NCI-H345 treated with DMSO at 0.1 percent for 48 hours (cell line): ENCODE measurements around the gene DES.
"Not testable (repeated sequence)": the region's sequence is repeated elsewhere in the genome, so short reads cannot be mapped to it uniquely, and the experiment has no call there.

Experiments used
- DNase-seq: peaks from one replicate; lab custom pipeline; 2025; ENCODE audit not compliant: unreplicated experiment; lab: John Stamatoyannopoulos, UW

The DES gene

DNA sequence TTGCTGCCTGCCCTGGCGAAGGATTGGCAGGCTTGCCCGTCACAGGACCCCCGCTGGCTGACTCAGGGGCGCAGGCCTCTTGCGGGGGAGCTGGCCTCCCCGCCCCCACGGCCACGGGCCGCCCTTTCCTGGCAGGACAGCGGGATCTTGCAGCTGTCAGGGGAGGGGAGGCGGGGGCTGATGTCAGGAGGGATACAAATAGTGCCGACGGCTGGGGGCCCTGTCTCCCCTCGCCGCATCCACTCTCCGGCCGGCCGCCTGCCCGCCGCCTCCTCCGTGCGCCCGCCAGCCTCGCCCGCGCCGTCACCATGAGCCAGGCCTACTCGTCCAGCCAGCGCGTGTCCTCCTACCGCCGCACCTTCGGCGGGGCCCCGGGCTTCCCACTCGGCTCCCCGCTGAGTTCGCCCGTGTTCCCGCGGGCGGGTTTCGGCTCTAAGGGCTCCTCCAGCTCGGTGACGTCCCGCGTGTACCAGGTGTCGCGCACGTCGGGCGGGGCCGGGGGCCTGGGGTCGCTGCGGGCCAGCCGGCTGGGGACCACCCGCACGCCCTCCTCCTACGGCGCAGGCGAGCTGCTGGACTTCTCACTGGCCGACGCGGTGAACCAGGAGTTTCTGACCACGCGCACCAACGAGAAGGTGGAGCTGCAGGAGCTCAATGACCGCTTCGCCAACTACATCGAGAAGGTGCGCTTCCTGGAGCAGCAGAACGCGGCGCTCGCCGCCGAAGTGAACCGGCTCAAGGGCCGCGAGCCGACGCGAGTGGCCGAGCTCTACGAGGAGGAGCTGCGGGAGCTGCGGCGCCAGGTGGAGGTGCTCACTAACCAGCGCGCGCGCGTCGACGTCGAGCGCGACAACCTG is at the start of gene DES:
TSS of gene DES (plus strand) at position 223 of the 857 bp plus-strand sequence. CDS start at position 309, 86 bp downstream.
- DNase-seq, result no peak

DNA sequence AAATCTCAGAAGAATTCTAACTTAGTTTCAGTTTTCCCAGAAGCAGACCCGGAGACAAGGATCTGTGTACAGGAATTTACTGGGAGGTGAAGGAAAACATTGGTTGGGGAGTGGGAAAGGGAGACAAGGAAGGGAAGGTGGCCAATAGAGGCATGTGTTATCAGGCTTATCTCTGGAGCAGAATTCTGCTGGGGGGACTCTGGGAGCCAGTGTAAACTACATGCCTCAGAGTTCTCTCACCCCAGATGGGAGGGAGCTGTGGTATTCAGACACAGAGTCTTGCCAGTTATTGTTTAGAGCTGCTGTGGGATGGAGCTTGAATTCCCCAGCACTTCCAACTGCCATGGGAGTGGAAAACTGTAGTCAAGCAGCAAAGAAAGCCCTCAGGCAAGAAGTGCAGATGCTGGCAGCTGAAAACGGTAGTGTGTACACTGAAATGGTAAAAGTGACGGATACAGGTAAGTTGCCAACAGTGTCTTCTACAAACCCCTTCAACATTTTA is 49.4 kb upstream of the DES start:
- DNase-seq, result no peak

DNA sequence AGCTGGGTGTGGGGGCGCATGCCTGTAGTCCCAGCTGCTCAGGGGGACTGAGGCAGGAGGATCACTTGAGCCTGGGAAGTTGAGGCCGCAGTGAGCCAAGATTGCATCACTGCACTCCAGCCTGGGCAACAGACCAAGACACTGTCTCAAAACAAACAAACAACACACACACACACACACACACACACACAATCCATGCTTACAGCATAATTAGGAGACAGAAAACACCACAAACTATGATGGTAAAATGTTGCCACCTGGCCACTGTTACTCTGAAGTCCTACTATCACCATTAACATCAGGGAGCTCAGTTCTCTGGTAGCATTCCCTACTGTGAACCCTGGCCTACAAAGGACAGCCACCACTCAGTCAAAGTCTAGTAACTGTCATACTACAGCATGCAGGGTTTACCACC is 48.7 kb upstream of the DES start:
- DNase-seq, result no peak

DNA sequence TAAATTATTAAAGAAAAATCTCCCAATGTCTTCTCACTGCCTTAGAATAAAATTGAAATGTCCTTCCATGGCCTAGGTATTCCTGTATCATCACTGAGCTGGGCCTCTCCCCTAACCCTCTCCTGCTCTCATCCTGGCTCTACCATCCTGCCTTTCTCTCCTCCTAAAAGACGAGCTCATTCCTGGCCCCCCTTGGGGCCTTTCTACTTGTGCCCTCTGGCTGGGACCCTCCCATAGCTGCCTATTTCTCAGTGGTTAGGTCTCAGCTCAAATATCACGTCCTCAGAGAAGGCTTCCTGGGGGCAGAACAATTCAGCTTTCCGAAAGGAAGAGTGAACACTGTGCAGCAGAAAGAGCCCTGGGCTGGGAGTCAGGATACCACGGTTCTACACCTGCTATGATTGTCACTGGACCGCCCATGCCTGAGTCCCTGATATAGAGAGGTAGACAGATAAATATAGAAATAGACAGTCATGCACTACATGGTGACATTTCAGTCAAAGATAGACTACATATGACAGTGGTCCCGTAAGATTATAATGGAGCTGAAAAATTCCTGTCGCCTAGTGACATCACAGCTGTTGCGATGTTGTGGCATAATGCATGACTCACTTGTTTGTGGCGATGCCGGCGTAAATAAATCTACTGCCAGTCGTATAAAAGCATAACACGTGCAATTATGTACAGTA is 39.9 kb upstream of the DES start:
- no peak for DNase-seq

DNA sequence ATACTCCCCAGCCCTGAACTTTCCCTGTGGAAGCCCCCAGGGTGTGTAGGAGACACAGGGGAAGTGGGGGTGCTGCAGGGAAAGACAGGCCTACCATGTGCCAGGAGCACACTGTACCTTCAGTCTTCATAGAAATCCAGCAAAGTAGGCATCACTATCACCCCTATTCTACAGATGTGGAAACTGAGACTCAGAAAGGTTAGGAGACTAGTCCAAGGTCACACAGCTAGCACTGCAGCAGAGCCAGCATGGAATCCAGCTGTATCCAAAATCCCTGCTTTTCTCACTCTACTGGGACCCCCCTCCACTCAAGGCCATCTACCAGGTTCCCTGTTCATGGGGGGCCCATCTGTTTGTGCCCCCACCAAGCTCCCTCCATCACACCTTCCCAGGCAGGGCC is 37.3 kb upstream of the DES start:
- DNase-seq, result no peak

DNA sequence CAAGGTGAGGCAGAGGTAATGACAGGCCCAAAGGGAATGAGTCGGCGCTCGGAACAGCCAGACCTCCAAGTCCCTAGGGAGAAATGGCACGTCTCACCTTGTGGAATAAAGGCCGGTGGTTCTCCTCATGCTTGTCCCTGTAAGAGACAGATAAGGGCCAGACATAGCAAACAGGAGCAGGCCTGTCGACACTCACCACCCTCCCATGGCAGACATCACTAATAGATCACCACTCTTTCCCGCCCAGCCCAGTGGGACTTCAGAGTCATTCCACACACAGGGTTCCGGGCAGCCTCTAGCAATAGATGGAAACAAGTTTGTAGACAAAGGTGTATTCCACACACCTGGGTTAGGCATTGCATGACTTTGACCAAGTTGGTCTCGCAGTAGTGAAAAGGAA is 36.7 kb upstream of the DES start:
- no peak for DNase-seq

DNA sequence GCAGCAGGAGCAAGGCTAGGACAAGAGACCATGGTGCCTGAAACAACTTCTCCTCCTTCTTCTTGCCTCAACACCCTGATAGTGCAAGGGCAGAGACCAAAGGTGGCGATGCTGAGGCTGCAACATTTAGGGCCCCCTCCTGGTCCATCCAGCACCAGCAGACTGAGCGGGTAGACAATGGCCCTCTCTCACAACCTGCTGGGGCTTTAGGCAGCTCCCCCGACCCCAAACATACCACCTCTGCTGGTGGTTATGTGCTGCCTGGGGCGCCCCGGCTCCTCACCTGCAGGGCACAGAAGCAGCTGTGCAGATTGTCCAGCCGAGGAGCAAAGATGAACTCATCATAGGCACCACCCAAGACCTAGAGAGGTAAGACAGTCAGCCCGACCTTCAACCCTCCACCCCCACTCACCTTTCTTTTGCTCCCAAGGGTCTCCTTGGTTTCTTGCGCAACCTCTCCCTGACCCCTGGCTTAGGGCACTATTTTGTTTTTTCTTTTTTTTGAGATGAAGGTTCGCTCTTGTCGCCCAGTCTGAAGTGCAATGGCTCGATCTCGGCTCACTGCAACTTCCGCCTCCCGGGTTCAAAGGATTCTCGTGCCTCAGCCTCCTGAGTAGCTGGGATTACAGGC is 34.0 kb upstream of the DES start:
- no peak for DNase-seq

DNA sequence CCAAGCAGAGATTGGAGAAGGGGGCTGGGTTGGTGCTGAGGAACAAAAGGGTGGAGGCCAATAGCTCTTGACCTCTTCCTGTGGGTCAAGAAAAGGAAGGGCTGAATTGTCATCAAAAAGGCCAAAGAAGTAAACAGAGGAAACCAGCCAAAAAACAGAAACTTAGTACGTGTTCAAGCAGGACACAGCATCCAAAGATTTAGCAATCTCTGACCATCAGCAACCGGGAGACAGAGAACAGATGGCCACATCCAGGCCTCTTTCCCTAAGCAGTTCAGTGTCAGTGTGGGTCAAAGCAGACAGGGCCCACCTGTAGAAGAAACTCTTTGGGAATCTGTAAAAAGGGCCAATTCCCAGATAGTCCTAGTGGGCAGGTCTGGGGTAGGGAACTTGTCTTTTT is 33.3 kb upstream of the DES start:
- DNase-seq, result no peak

DNA sequence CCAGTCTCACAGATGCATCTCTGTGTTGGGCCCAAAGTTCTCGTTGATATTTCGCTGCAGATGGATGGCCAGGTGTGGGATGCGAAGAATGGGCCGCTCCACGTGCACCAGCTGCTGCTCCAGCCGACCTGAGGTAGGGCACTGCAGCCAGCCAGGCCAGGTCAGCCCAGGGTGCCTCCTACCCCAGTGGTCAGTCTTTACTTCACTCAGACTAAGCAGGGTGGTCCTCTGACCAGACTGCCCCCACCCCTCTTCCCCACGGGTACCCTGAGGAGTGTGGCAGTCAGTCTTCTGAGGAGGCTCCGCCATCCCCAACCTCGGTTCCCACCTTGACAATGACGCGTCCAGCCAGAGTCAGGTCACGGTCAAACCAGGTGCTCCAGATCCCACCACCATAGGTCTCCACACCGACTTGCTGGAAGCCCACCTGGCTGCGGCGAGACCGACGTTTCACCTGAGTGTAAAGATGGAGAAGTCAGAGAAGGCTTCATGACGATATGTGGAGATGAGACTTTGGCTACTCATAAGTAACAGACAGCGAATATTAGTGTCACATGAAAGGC is 32.1 kb upstream of the DES start:
- no peak for DNase-seq

DNA sequence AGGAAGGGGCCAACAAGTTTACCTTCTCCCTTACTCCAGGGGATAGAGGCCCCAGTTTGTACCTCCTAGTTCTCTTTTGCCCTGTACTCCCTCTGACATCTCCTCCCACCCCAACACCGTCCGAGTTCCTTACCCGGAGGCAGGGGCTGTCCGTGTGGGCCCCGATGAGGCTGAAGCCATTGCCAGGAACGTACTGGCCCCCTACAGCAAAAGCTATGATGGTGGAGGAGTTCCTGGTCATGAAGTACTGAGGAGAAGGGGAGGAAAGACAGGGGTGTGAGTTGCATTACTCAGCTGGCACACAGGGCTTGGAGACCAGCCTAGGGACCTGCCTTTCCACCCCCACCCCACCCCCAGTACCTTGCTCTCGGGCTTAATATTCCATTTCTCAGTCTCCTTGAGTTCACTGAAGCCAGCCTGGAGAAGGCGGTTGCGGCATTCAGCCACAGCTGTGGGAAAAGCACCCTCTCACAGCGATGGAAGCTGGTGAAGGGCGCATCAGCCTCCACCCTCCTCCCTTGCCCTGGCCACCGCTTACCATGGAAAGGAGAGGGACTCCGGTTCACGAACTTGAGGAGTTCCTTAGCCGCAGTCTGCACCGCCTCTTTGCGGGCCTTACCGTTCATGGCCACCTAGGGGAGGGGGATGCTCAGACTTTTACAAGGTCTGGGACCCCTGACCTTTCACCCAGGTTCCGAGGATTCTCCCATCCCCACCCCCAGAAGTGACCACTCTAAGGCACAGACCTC is 31.5 kb upstream of the DES start:
- DNase-seq, result no peak

DNA sequence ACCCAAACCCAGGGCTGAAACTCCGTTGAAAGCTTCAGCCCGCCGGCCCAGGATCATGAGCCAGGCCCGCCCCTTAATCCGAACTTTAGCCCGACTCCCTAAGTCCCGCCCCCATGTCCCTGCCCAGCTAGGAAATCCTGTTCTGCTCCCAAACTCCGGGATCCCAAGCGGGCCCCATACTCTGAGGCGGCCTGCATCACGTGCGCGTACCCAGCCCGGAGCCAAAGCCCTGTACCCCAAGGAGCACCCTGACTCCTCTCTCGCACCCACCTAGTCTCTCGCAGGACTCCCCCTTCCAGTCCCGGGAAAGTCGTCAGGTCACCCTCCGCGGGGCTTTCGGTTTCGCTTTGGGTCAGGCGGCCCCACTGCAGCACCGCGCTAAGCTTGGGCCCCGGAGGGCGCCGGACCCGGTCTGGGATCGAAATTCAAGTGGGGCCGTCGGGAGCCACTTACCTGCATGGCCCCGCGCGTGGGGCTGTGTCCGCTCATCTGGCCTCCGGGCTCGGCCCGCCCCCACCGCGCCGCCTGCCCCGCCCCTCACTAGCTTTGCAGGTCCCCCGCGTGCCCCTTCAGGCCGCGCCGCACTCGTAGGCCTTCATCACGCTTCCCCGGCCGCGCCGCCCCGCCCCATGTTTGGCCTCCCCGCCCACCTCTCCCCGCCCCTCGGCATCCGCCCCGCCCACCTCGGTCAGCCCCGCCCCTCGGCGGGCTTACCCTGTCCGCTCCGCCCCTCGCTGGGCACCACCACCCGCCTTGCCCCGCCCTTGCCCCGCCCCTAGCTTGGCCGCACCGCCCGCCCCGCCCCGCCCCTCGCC is 30.7 kb upstream of the DES start, which contains the start of gene DNPEP:
TSS of gene DNPEP (minus strand) at position 607 of the 815 bp plus-strand sequence. CDS start at position 489, 118 bp downstream.
- peak; percentile 80 for DNase-seq

DNA sequence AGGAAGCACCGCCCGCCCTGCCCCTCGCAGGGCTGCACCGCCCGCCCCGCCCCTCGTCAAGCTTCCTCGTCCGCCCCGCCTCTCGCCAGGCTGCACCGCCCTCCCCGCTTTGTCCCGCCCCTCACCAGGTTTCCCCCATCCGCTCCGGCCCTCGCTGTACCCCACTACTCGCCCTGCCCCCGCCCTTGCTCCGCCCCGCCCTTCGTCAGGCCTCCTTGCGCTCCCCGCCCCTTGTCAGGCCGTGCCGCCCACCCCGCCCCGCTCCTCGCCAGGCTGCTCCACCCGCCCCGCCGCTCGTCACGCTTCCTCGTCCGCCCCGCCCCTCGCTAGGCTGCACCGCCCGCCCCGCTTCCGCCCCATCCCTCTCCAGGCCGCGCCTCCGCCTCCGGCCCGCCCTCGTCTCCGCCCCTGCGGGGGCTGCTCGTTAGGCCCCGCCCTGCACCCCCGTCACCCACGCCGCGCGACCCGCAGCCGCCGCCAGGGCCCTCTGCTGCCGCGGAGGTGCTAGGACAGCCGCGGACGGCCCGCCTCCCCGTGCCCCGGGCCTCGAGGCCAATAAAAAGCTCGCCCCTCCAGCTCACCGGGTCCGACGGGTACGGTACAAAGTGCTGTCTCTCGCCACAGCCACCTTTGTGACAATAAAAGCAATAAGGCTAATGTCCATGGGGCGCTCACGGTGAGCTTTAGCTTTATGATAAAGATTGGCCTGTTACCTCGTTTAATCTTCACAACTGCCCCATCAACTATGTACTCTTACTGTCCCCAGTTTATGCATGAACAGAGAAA is 29.9 kb upstream of the DES start:
- DNase-seq, result peak; percentile 84

DNA sequence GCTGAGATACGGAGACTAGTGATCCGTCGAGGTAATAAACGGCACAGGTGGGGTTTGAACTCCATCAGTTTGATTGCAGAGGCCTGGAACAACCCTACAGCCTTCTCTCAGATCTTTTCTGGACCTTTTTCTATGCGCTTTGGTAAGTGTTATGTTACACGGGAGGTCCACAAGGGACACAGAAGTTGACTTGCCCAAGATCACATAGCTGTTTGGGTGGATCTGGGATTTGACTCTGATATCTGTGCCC is 29.3 kb upstream of the DES start:
- no peak for DNase-seq

DNA sequence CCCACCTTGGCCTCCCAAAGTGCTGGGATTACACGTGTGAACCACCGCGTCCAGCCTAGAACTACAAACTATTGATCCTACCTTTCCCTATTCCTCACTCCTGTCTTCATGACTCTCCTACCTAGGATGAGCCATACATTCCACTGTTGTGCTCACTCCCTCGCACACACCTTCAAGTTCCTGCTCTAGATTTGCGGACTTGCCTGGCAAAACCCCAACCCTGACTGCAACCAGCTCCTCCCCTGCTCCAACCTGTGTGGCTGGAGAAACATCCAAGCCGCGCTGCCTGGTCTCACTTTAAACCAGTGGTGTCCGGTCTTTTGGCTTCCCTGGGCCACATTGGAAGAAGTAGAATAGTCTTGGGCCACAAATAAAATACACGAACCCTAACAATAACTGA is 25.4 kb upstream of the DES start:
- no peak for DNase-seq

DNA sequence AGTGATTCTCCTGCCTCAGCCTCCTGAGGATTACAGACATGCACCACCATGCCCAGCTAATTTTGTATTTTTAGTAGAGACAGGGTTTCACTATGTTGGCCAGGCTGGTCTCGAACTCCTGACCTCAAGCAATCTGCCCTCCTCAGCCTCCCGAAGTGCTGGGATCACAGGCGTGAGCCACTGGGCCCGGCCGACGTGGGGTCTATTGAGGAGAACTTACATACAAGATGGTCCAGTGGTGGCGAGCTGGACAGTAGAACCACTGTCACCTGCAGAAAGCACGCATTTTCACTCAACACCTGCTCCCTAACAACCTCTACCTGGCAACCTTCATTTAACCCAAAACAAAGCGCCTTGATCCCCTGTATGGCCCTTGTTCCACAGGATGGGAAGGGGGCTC is 23.1 kb upstream of the DES start:
- DNase-seq, result not testable (repeated sequence)

DNA sequence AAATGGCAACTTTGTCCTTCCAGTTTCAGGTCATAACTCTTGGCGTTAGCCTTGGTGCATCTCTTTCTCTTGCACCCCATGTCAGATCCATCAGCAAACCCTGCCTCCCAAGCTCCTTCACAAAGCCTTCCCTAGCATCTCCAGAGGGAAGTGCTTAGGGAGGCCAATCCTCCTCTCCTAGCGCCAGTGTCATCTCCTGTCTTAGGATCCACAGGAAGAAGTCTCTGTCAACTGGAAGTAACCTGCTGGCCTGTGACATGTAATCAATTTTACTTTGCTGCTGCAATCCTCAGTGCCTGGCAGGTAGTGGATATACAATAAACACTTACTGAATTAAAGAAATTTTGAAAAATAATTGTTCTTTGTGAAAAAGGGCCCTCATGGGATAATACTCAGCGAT is 22.6 kb upstream of the DES start:
- no peak for DNase-seq

DNA sequence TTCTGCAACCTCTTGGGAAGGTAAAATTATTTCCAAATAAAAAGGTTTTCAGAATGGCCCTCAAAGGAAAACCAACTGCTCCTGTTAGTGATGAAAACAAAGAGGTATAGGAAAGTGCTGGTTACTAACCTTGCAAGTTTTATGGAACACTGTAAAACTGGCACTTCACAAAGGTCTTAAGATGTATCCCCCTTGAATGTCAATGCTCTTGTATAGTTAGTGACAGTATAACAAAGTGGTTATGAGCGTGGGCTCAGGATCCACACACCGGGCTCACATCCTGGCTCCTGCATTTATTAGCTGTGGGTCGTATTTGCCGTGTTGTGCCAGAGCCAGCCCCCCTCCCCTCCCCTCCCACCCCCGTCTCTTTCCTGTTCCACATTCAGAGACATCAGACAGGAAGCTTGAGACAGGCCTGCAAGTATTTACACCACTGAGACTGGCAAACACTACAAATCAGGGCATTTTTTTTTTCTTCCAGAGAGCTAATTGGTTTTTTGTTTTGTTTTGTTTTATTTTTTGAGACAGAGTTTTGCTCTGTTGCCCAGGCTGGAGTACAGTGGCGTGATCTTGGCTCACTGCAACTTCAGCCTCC is 21.2 kb upstream of the DES start:
- no peak for DNase-seq

DNA sequence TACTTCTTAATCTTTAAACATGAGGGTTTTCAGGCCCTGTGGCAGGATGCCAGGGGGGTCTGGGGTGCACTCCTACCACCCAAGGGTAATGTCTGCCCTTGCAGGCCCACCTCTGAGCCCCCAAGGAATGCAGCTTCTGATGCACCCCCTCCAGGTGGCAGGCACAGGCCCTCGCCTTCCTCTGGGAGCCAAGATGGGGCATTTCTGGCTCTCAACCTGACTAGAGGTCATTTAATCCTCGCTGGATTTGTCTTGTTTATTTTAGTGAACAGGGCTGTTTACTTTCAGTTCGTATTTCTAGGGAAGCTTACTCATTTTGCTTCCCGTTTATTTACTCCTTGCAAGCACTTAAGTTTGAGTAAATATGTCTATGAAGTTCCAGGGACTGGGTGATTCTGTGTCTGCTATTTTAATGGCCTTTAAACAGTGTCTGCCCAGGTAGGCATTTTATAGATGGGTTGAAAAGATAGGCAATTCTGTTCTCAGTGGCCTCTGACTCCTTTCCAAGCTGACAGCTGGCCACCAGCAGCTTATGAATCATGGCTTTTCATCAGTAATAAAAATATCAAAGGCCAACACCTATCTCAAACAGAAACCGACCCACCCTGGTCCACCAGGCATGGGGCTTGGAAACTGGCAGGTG is 19.3 kb upstream of the DES start:
- DNase-seq, result peak; percentile 73
